Activated T-cell treated with anti-CD3 and anti-CD28 coated beads, Interleukin-2, amount 50 U/mL, for 4 hours (primary cell): Measurements from ENCODE around the gene AQR. TPM values are rescaled to one million over a fixed set of nuclear protein-coding genes. Genes with fewer than 3 reads are reported as not detected.

Experiments
- ATAC-seq, 2 donors: fragments of 200-7000 bp; cut with Tn5 transposase; one replicate each; pipeline ENCODE4 v1.10.0; 2021
- DNase-seq: peaks from one replicate; pipeline ENCODE4 v3.0.0-alpha.2; 2020
- H3K27me3 Mint-ChIP-seq: one replicate; pipeline ENCODE4 v1.8.0; 2021; ENCODE audit warnings: low read depth, mixed read lengths
- H3K36me3 Mint-ChIP-seq: one replicate; pipeline ENCODE4 v1.8.0; 2022; ENCODE audit warnings: mixed read lengths; ENCODE audit not compliant: insufficient read depth
- H3K4me1 Mint-ChIP-seq: one replicate; pipeline ENCODE4 v1.8.0; 2021; ENCODE audit warnings: low read depth, mixed read lengths
- H3K4me3 Mint-ChIP-seq: one replicate; pipeline ENCODE4 v1.8.0; 2021; ENCODE audit warnings: mild to moderate bottlenecking, moderate library complexity, mixed read lengths
- H3K9me3 Mint-ChIP-seq: one replicate; pipeline ENCODE4 v1.8.0; 2021; ENCODE audit warnings: mixed read lengths
- total RNA-seq, 3 donors: library from RNA; stranded (reverse); gene quantifications; one replicate each; pipeline ENCODE4 v1.2.1, GENCODE V29; 2021

AQR gene
- total RNA-seq, 3 donors from 2014 or later, result 41.5 to 47.5 (median 43.3) TPM

DNA sequence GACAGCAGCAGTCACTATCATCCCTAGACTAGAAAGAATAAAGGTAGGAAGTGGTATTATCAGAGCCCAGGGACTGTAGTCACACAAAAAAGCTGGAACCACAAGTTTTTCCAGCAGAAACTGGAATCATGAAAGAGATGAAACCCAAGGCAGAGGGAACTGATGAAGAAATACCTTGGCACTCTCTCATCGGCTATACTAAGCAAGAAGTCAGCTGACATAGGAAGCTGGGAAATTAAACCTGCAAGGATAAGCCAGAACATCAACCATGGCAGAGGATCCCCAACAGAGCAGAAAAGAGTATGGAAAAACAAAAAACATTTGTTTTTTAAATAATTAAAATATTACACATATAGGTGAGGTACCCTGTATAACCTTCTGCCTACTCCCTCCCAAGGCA, 86.5 kb downstream of the AQR start:
- H3K36me3 Mint-ChIP-seq, result peaks cover 59% of the 10 kb centered on the region
- H3K4me3 Mint-ChIP-seq, result no peak overlapping the region
- no peak for ATAC-seq

DNA sequence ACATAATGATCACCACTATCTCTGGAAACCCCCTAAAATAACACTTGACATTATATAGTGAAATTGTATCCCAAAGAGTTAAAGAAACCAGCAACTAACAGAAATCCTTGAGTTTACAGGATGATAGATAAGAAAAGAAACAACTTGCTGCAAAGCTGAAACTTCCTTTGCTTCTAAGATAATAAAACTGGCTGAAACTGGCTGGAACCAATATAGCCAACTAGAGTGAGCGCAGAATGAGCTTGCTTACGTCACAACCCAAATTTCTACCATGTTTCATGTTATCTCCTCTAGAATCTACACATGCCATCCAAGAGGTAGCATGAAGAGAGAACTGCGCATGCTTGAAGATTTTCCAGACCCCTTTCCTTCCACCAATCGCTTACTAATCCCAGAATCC, 90.4 kb downstream of the AQR start:
- DNase-seq, result no peak
- no peak overlapping the region for H3K4me3 Mint-ChIP-seq
- ATAC-seq, result no peak
- H3K27me3 Mint-ChIP-seq, result no peaks in the 10 kb centered on the region
- H3K9me3 Mint-ChIP-seq, result no peaks in the 10 kb centered on the region
- H3K4me1 Mint-ChIP-seq, result no peaks in the 10 kb centered on the region
- peaks cover 58% of the 10 kb centered on the region for H3K36me3 Mint-ChIP-seq

More for the DNA sequence above, 86.5 kb downstream of the AQR start:
- no peaks in the 10 kb centered on the region for H3K4me1 Mint-ChIP-seq
- H3K27me3 Mint-ChIP-seq, result no peaks in the 10 kb centered on the region
- no peaks in the 10 kb centered on the region for H3K9me3 Mint-ChIP-seq
- no peak for DNase-seq

DNA sequence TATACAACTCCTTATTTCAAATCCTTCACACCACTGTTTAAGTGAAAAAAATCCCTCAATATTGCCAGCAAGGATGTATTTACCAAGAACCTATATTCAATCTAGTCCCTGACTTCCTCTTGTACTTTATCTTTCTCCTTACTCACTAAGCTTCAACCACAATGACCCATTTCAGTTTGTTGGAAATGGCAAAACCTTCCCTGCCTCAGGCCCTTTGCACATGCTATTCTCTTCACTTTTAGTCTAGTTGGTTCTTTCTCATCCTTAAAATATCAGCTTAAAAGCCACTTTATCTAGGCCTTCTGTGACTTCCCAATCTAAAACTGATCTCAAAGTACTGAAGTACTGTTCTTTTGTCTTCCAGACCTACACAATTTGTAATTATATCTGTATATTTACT, 92.9 kb downstream of the AQR start:
- peaks cover 62% of the 10 kb centered on the region for H3K36me3 Mint-ChIP-seq
- H3K27me3 Mint-ChIP-seq, result no peaks in the 10 kb centered on the region
- H3K4me1 Mint-ChIP-seq, result no peaks in the 10 kb centered on the region
- no peaks in the 10 kb centered on the region for H3K9me3 Mint-ChIP-seq
- H3K4me3 Mint-ChIP-seq, result no peak overlapping the region
- DNase-seq (no peak), ATAC-seq (no peak)

DNA sequence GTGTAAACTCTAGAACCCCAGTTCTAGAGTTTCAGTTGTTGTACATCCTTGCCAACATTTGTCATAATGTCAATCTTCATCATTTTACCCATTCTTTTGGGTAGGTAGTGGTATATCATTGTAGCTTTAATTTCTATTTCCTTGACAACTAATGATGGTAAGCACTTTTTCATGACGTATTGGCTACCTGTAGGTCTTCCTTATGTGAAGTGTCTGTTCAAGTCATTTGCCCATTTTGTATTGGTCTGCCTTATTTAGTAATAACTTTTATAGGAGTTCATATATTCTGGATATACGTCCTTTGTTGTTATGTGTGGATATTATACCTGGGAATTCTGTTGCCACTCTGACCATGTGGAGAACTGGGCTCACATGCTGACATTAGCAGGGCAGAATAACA, 100.4 kb downstream of the AQR start:
- Mint-ChIP-seq H3K4me3 (no peak overlapping the region), H3K36me3 (peaks cover 70% of the 10 kb centered on the region), H3K4me1 (no peaks in the 10 kb centered on the region), H3K27me3 (no peaks in the 10 kb centered on the region), H3K9me3 (peaks cover 4% of the 10 kb centered on the region)
- no peak for DNase-seq
- no peak for ATAC-seq

DNA sequence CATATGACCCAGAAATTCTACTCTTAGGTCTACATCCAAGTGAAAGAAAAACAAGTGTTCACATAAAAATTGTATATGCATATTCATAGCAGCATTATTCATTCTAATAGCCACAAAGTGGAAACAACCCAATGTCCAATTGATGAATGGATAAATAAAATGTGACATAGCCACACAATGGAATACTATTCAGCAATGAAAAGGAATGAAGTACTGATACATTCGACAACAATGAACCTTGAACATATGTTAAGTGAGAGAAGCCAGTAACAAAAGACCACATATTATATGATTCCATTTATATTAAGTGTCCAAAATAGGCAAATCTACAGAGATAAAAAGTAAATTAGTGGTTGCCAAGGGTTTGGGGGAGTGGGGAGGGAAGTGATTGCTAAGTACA, 104.0 kb downstream of the AQR start:
- Mint-ChIP-seq H3K27me3 (no peaks in the 10 kb centered on the region), H3K9me3 (peaks cover 4% of the 10 kb centered on the region), H3K4me3 (no peak overlapping the region), H3K36me3 (peaks cover 49% of the 10 kb centered on the region), H3K4me1 (no peaks in the 10 kb centered on the region)
- ATAC-seq (no peak), DNase-seq (no peak)

DNA sequence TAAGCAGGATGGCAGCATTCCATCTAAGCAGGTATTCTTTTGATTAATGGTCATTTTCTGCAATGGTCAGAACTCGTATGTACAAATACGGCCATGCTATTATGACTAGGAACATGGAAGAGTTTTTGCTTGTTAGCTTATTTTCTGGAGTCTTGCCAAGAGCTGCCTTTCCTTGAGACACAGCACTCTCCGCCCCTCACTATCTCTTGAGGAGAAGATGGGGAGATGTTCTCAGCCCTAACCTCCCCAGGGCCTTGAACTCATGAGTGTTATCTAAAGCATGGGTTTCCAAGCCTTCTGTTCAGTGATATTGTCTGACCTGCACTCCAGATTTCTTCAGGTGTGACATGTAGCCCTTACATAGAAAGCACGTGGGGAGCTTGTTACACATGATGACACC, 108.3 kb downstream of the AQR start:
- peaks cover 40% of the 10 kb centered on the region for H3K36me3 Mint-ChIP-seq

DNA sequence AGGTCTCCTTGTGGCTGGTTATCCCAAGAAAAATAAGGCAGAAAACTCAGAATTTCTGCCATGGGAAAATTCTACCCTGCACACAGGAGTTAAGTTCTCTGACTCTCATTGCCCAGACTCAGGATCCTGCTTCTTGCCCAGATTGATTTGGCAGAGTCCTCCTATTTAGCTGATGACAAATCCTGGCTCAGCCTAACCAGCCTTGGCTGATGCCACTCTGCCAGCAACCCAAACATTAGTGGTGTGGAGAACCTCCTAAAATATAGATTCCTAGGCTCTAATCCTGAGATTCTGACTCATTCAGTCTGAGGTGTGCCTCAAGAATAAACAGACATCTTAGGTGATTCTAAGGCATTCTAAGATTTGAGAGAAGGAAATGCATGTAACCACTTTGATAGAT, 113.6 kb downstream of the AQR start:
- no peaks in the 10 kb centered on the region for H3K9me3 Mint-ChIP-seq

More for the DNA sequence above, 108.3 kb downstream of the AQR start:
- ATAC-seq (no peak), DNase-seq (no peak)
- Mint-ChIP-seq H3K27me3 (no peaks in the 10 kb centered on the region), H3K4me1 (no peaks in the 10 kb centered on the region), H3K9me3 (no peaks in the 10 kb centered on the region), H3K4me3 (no peak overlapping the region)

DNA sequence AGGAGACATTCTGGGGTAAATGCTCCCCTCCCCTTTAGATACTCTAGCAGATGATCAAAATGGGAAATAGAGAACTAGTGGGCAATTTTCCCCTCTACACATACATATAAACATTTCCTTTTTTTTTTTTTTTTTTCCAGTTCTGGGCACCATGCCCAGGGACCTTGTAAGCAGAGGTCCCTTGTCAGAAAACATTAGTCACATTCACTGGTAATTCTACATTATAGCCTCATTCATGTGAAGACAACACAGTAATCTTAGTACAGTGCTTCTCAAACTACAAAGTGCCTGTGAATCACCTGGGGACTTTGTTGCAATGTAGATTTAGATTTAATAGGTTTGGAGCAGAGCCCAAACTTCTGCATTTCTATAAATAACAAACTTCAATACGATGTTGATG, 114.1 kb downstream of the AQR start:
- Mint-ChIP-seq H3K4me3 (no peak overlapping the region), H3K4me1 (peaks cover 3% of the 10 kb centered on the region), H3K36me3 (peaks cover 37% of the 10 kb centered on the region), H3K9me3 (no peaks in the 10 kb centered on the region), H3K27me3 (no peaks in the 10 kb centered on the region)
- ATAC-seq (peak; percentile 48 to 52), DNase-seq (no peak)

More for the DNA sequence above, 113.6 kb downstream of the AQR start:
- Mint-ChIP-seq H3K4me3 (no peak overlapping the region), H3K36me3 (peaks cover 37% of the 10 kb centered on the region), H3K27me3 (no peaks in the 10 kb centered on the region), H3K4me1 (peaks cover 3% of the 10 kb centered on the region)
- no peak for DNase-seq
- ATAC-seq, result no peak

DNA sequence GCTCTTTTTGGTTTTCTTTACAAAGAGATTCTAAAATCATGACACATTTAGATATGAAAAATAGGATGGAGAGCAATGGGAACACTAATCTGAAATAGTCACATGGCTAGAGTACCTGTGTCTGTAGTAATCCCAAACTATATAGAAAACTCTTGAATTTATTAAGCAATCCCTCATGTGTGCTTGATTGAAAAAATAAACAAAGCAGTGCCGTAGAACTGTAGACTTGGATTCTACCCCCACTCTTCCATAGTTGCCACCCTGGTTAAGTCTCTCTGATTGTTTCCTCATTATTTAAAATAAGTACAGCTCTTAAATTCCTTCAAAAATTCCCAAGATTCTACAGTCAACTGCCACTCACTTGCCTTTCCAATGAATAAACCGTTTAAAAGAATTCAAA, 115.3 kb downstream of the AQR start:
- Mint-ChIP-seq H3K4me1 (peaks cover 3% of the 10 kb centered on the region), H3K9me3 (no peaks in the 10 kb centered on the region), H3K36me3 (peaks cover 30% of the 10 kb centered on the region), H3K4me3 (no peak overlapping the region), H3K27me3 (no peaks in the 10 kb centered on the region)
- DNase-seq (no peak), ATAC-seq (no peak)

DNA sequence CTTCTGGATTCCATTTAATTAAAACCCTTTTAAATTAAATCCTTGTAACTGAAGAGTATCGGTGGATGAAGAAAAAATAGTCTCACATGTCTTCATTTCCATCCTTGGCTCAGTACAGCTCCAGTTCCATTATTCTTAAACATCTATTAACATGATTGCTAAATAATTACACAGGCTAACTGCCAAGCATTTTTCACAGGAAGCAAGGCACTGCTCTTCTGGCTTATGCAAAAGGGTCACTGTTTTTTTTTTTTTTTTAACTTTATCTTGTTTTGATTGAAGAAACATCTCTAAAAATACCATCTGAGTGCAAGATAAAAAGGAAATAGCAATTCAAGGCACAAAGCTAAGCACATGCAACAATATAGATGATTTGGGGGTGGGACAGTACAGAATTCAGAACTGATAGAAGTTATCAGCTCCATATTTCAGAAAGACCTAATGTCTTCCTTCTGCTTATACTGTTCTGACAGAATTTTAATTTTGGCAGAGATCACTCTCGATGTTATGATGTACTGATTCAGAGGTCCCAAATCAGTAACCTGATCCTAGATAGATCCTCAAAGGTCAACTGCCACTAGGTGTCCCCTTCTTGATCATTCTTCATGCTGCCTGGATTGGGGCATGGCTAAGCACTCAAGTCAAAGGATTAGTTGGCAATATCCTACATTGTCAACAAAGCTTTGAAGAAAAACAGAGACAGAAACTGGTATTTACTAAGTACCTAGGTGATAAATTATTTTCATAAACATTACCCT, 116.4 kb downstream of the AQR start:
- Mint-ChIP-seq H3K36me3 (peaks cover 22% of the 10 kb centered on the region), H3K27me3 (no peaks in the 10 kb centered on the region), H3K4me3 (no peak overlapping the region), H3K9me3 (no peaks in the 10 kb centered on the region), H3K4me1 (peaks cover 3% of the 10 kb centered on the region)
- ATAC-seq (no peak), DNase-seq (no peak)

DNA sequence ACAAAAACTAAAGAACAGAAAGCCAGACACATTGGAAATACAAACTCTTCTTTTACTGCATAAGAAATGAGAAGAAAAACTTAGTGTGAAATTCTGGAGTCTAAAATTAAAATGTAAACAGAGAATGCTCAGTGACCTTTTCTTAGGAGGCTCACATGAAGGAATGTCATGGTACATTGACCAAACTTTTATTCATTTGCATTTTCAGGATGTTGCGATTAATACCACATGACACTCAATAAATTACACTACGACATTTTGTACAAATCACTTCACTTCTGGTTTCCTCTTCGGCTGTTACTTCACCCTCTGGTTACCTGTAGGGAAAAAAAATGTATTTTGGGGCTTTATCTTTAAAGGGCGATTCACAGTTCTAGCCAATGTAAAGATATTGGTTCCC, 117.8 kb downstream of the AQR start:
- peaks cover 17% of the 10 kb centered on the region for H3K36me3 Mint-ChIP-seq
- H3K27me3 Mint-ChIP-seq, result no peaks in the 10 kb centered on the region
- no peak overlapping the region for H3K4me3 Mint-ChIP-seq
- peaks cover 3% of the 10 kb centered on the region for H3K4me1 Mint-ChIP-seq
- no peaks in the 10 kb centered on the region for H3K9me3 Mint-ChIP-seq
- no peak for ATAC-seq
- DNase-seq, result no peak

DNA sequence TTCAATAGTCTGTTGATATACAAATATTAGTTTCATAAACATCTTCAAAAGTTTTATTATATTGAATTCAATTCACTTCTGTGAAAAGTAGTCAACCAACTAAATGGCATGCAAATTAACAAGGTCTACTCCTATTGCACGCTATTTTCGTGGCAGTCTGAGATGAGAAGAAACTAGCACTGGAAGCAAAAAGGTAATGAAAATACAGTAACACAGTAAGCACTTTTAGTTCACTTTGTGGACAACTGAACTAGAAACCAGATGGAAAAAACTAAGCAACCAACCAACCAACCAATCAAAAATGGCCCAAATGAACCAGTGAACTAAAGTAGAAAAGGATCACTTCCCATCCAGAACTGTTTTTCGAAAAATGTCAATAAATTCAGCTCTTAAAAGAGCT, 118.5 kb downstream of the AQR start:
- H3K36me3 Mint-ChIP-seq, result peaks cover 13% of the 10 kb centered on the region
- H3K4me3 Mint-ChIP-seq, result no peak overlapping the region
- no peaks in the 10 kb centered on the region for H3K27me3 Mint-ChIP-seq
- ATAC-seq, result no peak
- H3K9me3 Mint-ChIP-seq, result no peaks in the 10 kb centered on the region
- peaks cover 3% of the 10 kb centered on the region for H3K4me1 Mint-ChIP-seq
- no peak for DNase-seq

DNA sequence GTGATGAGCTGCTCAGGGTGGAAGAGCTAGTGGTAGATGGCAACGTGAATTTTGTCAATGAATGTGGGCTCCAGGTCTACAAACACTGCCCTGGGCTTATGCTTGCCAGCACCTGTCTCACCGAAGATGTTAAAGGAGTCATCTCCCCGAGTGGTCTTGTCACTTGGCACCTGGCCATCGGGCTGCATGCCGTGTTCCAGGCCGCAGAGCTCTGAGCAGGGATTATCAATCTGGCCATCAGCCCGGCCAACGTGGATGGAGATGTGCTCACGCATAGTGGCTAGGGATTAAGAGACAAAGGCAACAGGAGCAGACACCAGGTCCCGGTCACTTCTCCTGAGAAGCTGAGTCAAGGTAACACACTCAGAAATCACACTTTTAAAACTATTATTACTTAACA, 119.4 kb downstream of the AQR start:
- Mint-ChIP-seq H3K27me3 (no peaks in the 10 kb centered on the region), H3K36me3 (peaks cover 7% of the 10 kb centered on the region), H3K4me3 (no peak overlapping the region), H3K9me3 (no peaks in the 10 kb centered on the region), H3K4me1 (no peaks in the 10 kb centered on the region)
- DNase-seq (no peak), ATAC-seq (no peak)

DNA sequence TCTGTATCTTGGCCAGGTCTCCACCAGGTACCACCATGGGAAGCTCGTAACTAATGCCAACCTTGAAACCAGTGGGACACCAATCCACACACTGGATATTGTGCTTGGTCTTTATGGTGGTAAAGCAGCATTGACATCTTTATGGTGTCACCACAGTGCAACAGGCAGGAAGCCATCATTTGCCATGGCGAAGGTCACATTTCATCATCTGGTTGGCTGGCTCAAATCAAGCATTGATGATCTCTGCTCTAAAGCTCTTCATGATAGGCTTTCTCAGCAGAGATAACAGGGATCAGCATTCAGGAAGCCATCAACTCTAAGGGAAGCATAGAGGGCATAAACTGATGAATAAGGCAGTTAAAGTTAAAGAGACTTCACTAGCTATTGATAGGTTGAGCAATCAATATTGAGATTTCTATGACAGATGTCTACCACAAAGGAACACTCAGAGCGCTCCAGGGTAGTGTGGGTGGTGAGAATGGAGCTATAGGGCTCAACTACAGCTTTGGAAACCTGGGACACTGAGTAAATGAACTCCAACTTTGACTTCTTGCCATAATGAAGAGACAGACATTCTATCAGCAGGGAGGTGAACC, 120.1 kb downstream of the AQR start:
- Mint-ChIP-seq H3K27me3 (no peaks in the 10 kb centered on the region), H3K4me1 (no peaks in the 10 kb centered on the region), H3K9me3 (no peaks in the 10 kb centered on the region), H3K36me3 (peaks cover 2% of the 10 kb centered on the region), H3K4me3 (no peak overlapping the region)
- ATAC-seq (no peak), DNase-seq (no peak)

DNA sequence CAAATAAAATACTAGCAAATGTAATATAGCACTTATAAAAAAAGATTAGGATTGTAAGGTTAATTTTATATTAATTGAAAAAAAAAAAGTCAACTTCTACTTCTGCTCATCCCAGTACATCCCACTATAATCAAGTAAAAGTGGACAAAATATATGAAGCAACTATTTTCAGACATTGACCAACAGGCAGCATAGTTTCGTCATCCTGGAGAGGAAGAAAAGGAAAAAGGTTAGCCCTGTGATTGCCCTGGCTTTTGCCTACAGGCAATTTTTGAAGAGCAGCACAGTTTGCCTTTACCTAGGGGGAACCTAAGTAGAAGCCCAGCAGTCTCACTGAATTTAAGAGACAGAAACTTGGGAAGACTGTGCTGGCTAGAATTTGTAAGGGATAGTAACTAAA, 121.9 kb downstream of the AQR start:
- Mint-ChIP-seq H3K36me3 (no peaks in the 10 kb centered on the region), H3K27me3 (no peaks in the 10 kb centered on the region), H3K4me3 (no peak overlapping the region), H3K9me3 (no peaks in the 10 kb centered on the region), H3K4me1 (no peaks in the 10 kb centered on the region)
- DNase-seq (no peak), ATAC-seq (no peak)
